ENCODE results near the gene UNC13C. TPM values are rescaled to one million over a fixed set of nuclear protein-coding genes. Genes with fewer than 3 reads are reported as not detected.

UNC13C gene
- total and polyA plus RNA-seq, 2 of the 13 experiments (the other 11 are each of a cell fraction or from before 2014, with no cell fraction given): 0.04 TPM; not detected in 1

- TF ChIP-seq PBX2 (CRISPR knock-in tag; IDR thresholded peaks at IDR 0.05): no peak
- TF ChIP-seq HCFC1 (IDR thresholded peaks at IDR 0.05; ENCODE audit: low read depth, low read length): no peak
These were observed 627.3 kb downstream of the UNC13C start (continued) for GRCh38 chr15:54605556-54605955.

DNA sequence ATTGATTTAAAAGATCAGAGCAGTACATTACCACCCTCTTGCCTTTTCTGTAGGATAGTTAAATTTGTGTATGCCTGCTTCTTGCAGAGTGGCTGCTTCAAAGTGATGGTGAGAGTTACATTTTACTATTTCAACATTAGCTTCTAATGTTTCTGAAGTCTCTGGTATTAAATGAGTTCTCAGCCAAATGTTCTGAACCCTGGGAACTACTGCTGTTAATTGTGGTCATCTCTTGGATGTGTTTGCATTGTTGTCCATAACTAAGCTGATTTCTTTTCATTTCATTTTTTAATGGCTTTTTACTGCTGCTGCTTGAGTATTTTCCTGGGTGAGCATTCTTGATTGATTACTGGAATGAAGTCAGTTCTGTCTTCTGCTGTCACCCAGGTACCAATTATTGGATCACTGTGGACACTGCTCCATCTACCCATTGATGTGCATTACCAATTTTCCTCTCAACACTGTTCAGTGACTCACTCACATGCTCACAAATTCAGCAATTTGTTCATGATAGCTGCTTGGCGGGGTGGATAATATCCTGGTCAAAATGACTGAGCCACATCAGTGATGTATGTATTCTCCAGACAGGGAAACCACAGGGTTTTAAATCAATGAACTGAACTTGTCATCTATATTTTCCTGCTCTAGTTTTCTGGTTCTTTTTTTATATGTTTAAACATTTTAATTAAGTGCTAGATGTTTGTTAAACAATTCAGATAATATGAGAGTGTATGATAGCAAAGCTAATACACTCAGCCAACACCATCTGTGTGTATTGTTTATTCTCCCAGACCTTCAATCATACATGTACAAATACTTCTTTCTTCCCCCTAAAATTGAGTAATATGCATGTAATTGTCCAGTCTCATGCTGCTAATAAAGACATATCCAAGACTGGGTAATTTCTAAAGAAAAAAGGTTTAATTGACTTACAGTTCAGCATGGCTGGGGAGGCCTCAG, 630.9 kb downstream of the UNC13C start:
- Histone ChIP-seq H3K9me3 (ENCODE audit: low read length) (no peaks in the 10 kb centered on the region), H3K4me2 (ENCODE audit: low read depth, low read length) (no peak overlapping the region), H3K27me3 (ENCODE audit: control insufficient read depth in 1 of 2, insufficient read depth in 2 of 2, low read length in 2 of 2) (no peaks in the 10 kb centered on the region), H3K4me3 (replicated peaks in 1 of 3; ENCODE audit: insufficient read depth in 1 of 3, low read depth in 2 of 3, low read length in 3 of 3) (no peak overlapping the region), H3K27ac (ENCODE audit: extremely low read length, insufficient read depth, low read length) (no peak overlapping the region), H3K36me3 (replicated peaks in 1 of 2; ENCODE audit: control insufficient read depth in 1 of 2, insufficient read depth in 2 of 2, low read length in 2 of 2) (no peaks in the 10 kb centered on the region), H3K9ac (ENCODE audit: insufficient read depth, low read depth, low read length) (no peak overlapping the region), H3K4me1 (ENCODE audit: insufficient read depth, low read length) (no peaks in the 10 kb centered on the region), H2AFZ (ENCODE audit: low read length) (no peak overlapping the region), H4K20me1 (ENCODE audit: insufficient read depth, low read length) (no peaks in the 10 kb centered on the region), H3K79me2 (ENCODE audit: insufficient read depth, low read length) (no peaks in the 10 kb centered on the region)
- FAIRE-seq: no peak
- ChIA-PET CTCF (ENCODE audit: low intra/inter-chr PET ratio, low total read pairs) (no interaction called here), POLR2A (no interaction called here)
- no peak for ATAC-seq
- in situ Hi-C loops (cut with HindIII; ENCODE audit: extremely low pct_ligation_motif_present, low pct_unique_long_range_greater_than_20kb): no loop called here
- TF ChIP-seq PCBP2 (optimal IDR thresholded peaks at IDR 0.05; ENCODE audit: low read depth, low read length, poor library complexity, severe bottlenecking) (no peak), PITX1 (CRISPR knock-in tag; IDR thresholded peaks at IDR 0.05) (no peak), NRL (CRISPR knock-in tag; IDR thresholded peaks at IDR 0.05; ENCODE audit: borderline replicate concordance) (no peak), WIZ (CRISPR knock-in tag; IDR thresholded peaks at IDR 0.05) (no peak), ZNF430 (CRISPR knock-in tag; IDR thresholded peaks at IDR 0.05) (no peak)
- no TSS peak for BruUV-seq (replicated peaks)
- 32% methylated on average over 1 of the region's 1 CpG for WGBS (ENCODE audit: low lambda C conversion rate)
- no peak for DNase-seq (ENCODE audit: low spot score)
- intact Hi-C loops (cut with micrococcal nuclease; ENCODE audit: unreplicated experiment): no loop called here
